Measurements from ENCODE around the gene YWHAQ. TPM values are rescaled to one million over a fixed set of nuclear protein-coding genes. Genes with fewer than 3 reads are reported as not detected.

Gene YWHAQ
- total and polyA plus RNA-seq, 2 of the 4 experiments (the other 2 are of a cell fraction) = 196 to 255 TPM

GRCh38 chr2:9663008-9663879 is 32.4 kb upstream of the YWHAQ start:
- ChIA-PET CTCF (no interaction called here), POLR2A (ENCODE audit: unreplicated experiment) (no interaction called here)
- Histone ChIP-seq H3K9ac (ENCODE audit: low read depth, low read length) (no peak overlapping the region), H2AK5ac (ENCODE audit: low read depth, low read length) (peak overlapping the region; percentile 44), H3K79me1 (ENCODE audit: low read depth in 1 of 2, low read length in 2 of 2) (peaks cover 0 to 3% of the 10 kb centered on the region in 2 experiments; a peak in 1 of 4 replicates), H4K8ac (ENCODE audit: low read depth in 2 of 2, low read length in 2 of 2) (no peak overlapping the region; a peak in 1 of 4 replicates), H3K4me3 (ENCODE audit: insufficient read depth, low read depth, low read length) (no peak overlapping the region), H2BK5ac (ENCODE audit: low read depth, low read length, poor library complexity, severe bottlenecking) (no peak overlapping the region), H2AFZ (replicated peaks; ENCODE audit: low read length, poor library complexity) (no peak overlapping the region), H3K4me2 (ENCODE audit: low read depth, low read length) (no peak overlapping the region), H3K23ac (ENCODE audit: low read depth, low read length) (peak overlapping the region; percentile 29; the same call in 1 of the 2 replicates), H2AK9ac (replicated peaks; ENCODE audit: low read depth, low read length, poor library complexity) (no peak overlapping the region), H3K27me3 (ENCODE audit: control insufficient read depth, insufficient read depth, low read length) (no peaks in the 10 kb centered on the region), H4K20me1 (ENCODE audit: insufficient read depth, low read length) (no peaks in the 10 kb centered on the region), H2BK20ac (ENCODE audit: low read depth, low read length) (peak overlapping the region; percentile 8), H3K14ac (replicated peaks; ENCODE audit: low read depth, low read length) (no peak overlapping the region), H3K9me3 (ENCODE audit: control insufficient read depth, insufficient read depth, low read length) (no peaks in the 10 kb centered on the region), H3K9me1 (ENCODE audit: insufficient read depth, low read length) (peaks cover 14% of the 10 kb centered on the region), H3K4ac (ENCODE audit: low read depth, low read length) (peak overlapping the region; percentile 11), H2BK120ac (ENCODE audit: low read depth, low read length) (peak overlapping the region; percentile 48; the same call in 1 of the 2 replicates), H3K56ac (ENCODE audit: extremely low read depth, insufficient read depth, low read length) (no peak overlapping the region), H3K4me1 (ENCODE audit: control insufficient read depth, insufficient read depth, low read length) (peaks cover 10% of the 10 kb centered on the region), H4K5ac (ENCODE audit: low read depth, low read length) (no peak overlapping the region), H3K36me3 (ENCODE audit: control insufficient read depth, insufficient read depth, low read length) (no peaks in the 10 kb centered on the region), H2BK15ac (ENCODE audit: low read depth, low read length) (peak overlapping the region; percentile 34; the same call in 2 of the 3 replicates), H4K91ac (ENCODE audit: insufficient read depth, low read depth, low read length) (no peak overlapping the region), H3K18ac (ENCODE audit: low read depth, low read length) (no peak overlapping the region), H3K27ac (ENCODE audit: insufficient read depth, low read length) (no peak overlapping the region)
- intact Hi-C loops (cut with micrococcal nuclease) = no loop called here
- in situ Hi-C loops (cut with MboI; ENCODE audit: low sequenced_read_pairs) = no loop called here
- ATAC-seq (ENCODE audit: low read depth) = no peak
- no CpG with 5 or more reads among the region's 7 CpGs for WGBS, 2 experiments (ENCODE audit: extremely low coverage in 2 of 2, insufficient read length in 1 of 2)
- TF ChIP-seq FOS (IDR thresholded peaks at IDR 0.05; ENCODE audit: low read depth, low read length) = no peak
- TF ChIP-seq NFE2L2 (IDR thresholded peaks at IDR 0.05; ENCODE audit: low read depth, low read length) = no peak
- TF ChIP-seq CEBPB (IDR thresholded peaks at IDR 0.05; ENCODE audit: low read depth, low read length) = no peak
- TF ChIP-seq RAD21 (IDR thresholded peaks at IDR 0.05; ENCODE audit: low read length) = no peak
- TF ChIP-seq MAFK (IDR thresholded peaks at IDR 0.05; ENCODE audit: low read depth, low read length) = no peak
- no TSS peak for BruUV-seq (replicated peaks)
- no peak for DNase-seq
- dilution Hi-C loops (cut with HindIII; ENCODE audit: low sequenced_read_pairs, unreplicated experiment) = no loop called here
